Smooth muscle cell of the pulmonary artery (primary cell): ENCODE measurements around the gene THOC2. TPM values are rescaled to one million over a fixed set of nuclear protein-coding genes. Genes with fewer than 3 reads are reported as not detected.

Experiments used
- total RNA-seq: library from RNA; depleted of rRNA; stranded (reverse); fragments of >200 nt; gene quantifications from 2 replicates; pipeline ENCODE4 v1.2.3, GENCODE V29; 2014

THOC2 gene
- 52.9 and 55.6 TPM in 2 replicates for total RNA-seq

GRCh38 chrX:123732670-123733363 lies at the start of gene THOC2:
Gene THOC2 (minus strand): TSS chrX:123733052. CDS start chrX:123733022, 30 bp downstream.

Other genes starting within 250 kb of the THOC2 start
- gene XIAP, start 127.0 kb upstream of the THOC2 start, total RNA-seq: 51.4 and 52.7 TPM in 2 replicates
- gene STAG2, start 228.7 kb upstream of the THOC2 start, total RNA-seq: 46.6 and 70.4 TPM in 2 replicates